Measurements from ENCODE around the gene SRP54. TPM values are rescaled to one million over a fixed set of nuclear protein-coding genes. Genes with fewer than 3 reads are reported as not detected.

Gene SRP54
- total and polyA plus RNA-seq, 2 donors (not counting 3 experiments of a cell fraction or from before 2014, with no cell fraction given), result 32.8 to 63.7 TPM

GRCh38 chr14:35042632-35043031, 59.8 kb downstream of the SRP54 start:
- Histone ChIP-seq H3K4me1 (ENCODE audit: control insufficient read depth, extremely low read depth, insufficient read depth, low read length) (peaks cover 7% of the 10 kb centered on the region), H3K9me3 (replicated peaks; ENCODE audit: control insufficient read depth, insufficient read depth, low read length) (no peaks in the 10 kb centered on the region), H3K4me2 (ENCODE audit: insufficient read depth, low read length) (no peak overlapping the region), H3K4me3 (replicated peaks in 1 of 3; ENCODE audit: insufficient read depth in 1 of 3, low read depth in 1 of 3, low read length in 3 of 3) (no peak overlapping the region), H2AFZ (ENCODE audit: low read depth, low read length) (no peak overlapping the region), H3K27ac (ENCODE audit: insufficient read depth, low read depth, low read length) (no peak overlapping the region), H3K27me3 (ENCODE audit: control insufficient read depth in 2 of 2, insufficient read depth in 2 of 2, low read length in 2 of 2) (no peaks in the 10 kb centered on the region), H3K9ac (replicated peaks; ENCODE audit: extremely low read depth, insufficient read depth, low read length) (no peak overlapping the region), H3K36me3 (ENCODE audit: control insufficient read depth in 2 of 2, extremely low read depth in 1 of 2, insufficient read depth in 2 of 2, low read length in 2 of 2) (no peaks in the 10 kb centered on the region), H4K20me1 (replicated peaks; ENCODE audit: control insufficient read depth, extremely low read depth, insufficient read depth, low read length) (no peaks in the 10 kb centered on the region), H3K9me1 (replicated peaks; ENCODE audit: control insufficient read depth, extremely low read depth, insufficient read depth, low read length) (no peaks in the 10 kb centered on the region), H3K79me2 (ENCODE audit: control insufficient read depth, insufficient read depth, low read length) (peaks cover 3% of the 10 kb centered on the region)
- dilution Hi-C loops (cut with MboI; ENCODE audit: extremely low pct_ligation_motif_present, low sequenced_read_pairs) (no loop called here), intact Hi-C loops (cut with micrococcal nuclease) (no loop called here)
- no peak for TF ChIP-seq GATA2 (IDR thresholded peaks at IDR 0.05; ENCODE audit: insufficient read depth, insufficient read length, low read depth, low read length)
- TF ChIP-seq EZH2 (IDR thresholded peaks at IDR 0.05; ENCODE audit: borderline replicate concordance, low read depth, low read length, severe bottlenecking), result no peak
- TF ChIP-seq, protein P1, sequence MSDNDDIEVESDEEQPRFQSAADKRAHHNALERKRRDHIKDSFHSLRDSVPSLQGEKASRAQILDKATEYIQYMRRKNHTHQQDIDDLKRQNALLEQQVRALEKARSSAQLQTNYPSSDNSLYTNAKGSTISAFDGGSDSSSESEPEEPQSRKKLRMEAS (IDR thresholded peaks at IDR 0.05; ENCODE audit: insufficient read depth, insufficient read length), result no peak
- FAIRE-seq (no peak), DNase-seq (ENCODE audit: low read depth, low spot score) (no peak)
- POLR2A ChIA-PET, result interaction anchor here (0.6 kb wide), 1 partner anchor 13 kb away, joined by 4 read pairs; no protein-coding TSS in a partner anchor
- no TSS peak for BruUV-seq (replicated peaks)
- CTCF ChIA-PET, result interaction anchor here (1.1 kb wide), 1 partner anchor 22 kb away, joined by 4 read pairs; no protein-coding TSS in a partner anchor

DNA sequence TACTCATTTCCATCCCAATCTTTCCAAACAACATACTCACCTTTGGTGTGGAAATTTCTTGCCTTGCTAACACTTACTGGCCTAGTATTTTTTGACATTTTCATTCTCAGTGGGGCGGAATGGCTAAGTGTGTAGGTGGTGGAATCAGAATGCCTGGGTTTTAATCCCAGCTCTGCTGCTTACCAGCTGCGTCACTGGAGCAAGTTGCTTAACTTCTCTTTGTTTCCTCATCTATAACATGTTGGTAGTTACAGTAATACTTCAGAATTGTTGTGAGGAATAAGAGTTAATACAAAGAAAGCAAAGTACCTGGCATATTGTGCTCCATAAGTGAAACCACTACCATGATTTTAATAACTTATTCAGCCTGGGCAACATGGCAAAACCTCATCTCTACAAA, 60.3 kb downstream of the SRP54 start:
- Histone ChIP-seq H3K4me2 (ENCODE audit: insufficient read depth, low read length) (no peak overlapping the region), H2AFZ (ENCODE audit: low read depth, low read length) (no peak overlapping the region), H3K9ac (replicated peaks; ENCODE audit: extremely low read depth, insufficient read depth, low read length) (no peak overlapping the region), H3K36me3 (ENCODE audit: control insufficient read depth in 2 of 2, extremely low read depth in 1 of 2, insufficient read depth in 2 of 2, low read length in 2 of 2) (no peaks in the 10 kb centered on the region), H4K20me1 (replicated peaks; ENCODE audit: control insufficient read depth, extremely low read depth, insufficient read depth, low read length) (no peaks in the 10 kb centered on the region), H3K4me3 (replicated peaks in 1 of 3; ENCODE audit: insufficient read depth in 1 of 3, low read depth in 1 of 3, low read length in 3 of 3) (no peak overlapping the region), H3K27me3 (ENCODE audit: control insufficient read depth in 2 of 2, insufficient read depth in 2 of 2, low read length in 2 of 2) (no peaks in the 10 kb centered on the region), H3K4me1 (ENCODE audit: control insufficient read depth, extremely low read depth, insufficient read depth, low read length) (peaks cover 11% of the 10 kb centered on the region), H3K9me1 (replicated peaks; ENCODE audit: control insufficient read depth, extremely low read depth, insufficient read depth, low read length) (no peaks in the 10 kb centered on the region), H3K27ac (ENCODE audit: insufficient read depth, low read depth, low read length) (no peak overlapping the region), H3K9me3 (replicated peaks; ENCODE audit: control insufficient read depth, insufficient read depth, low read length) (no peaks in the 10 kb centered on the region), H3K79me2 (ENCODE audit: control insufficient read depth, insufficient read depth, low read length) (peaks cover 7% of the 10 kb centered on the region)
- ChIA-PET POLR2A (interaction anchor here (0.6 kb wide), 1 partner anchor 12 kb away, joined by 4 read pairs; no protein-coding TSS in a partner anchor), CTCF (interaction anchor here (1.1 kb wide), 1 partner anchor 22 kb away, joined by 4 read pairs; no protein-coding TSS in a partner anchor)
- DNase-seq (ENCODE audit: low read depth, low spot score) (no peak), FAIRE-seq (no peak)
- dilution Hi-C loops (cut with MboI; ENCODE audit: extremely low pct_ligation_motif_present, low sequenced_read_pairs), result no loop called here
- TF ChIP-seq, protein P1 (IDR thresholded peaks at IDR 0.05; ENCODE audit: insufficient read depth, insufficient read length), result no peak
- TF ChIP-seq JUN (IDR thresholded peaks at IDR 0.05; ENCODE audit: borderline replicate concordance, insufficient read depth, insufficient read length, low read depth) (no peak), MYC (IDR thresholded peaks at IDR 0.05; ENCODE audit: low read depth, low read length) (no peak), POLR2AphosphoS5 (IDR thresholded peaks at IDR 0.05; ENCODE audit: insufficient read depth, low read depth, low read length) (no peak), POLR2A (IDR thresholded peaks at IDR 0.05; ENCODE audit: low read depth, low read length) (no peak), EZH2 (IDR thresholded peaks at IDR 0.05; ENCODE audit: borderline replicate concordance, low read depth, low read length, severe bottlenecking) (no peak), FOS (IDR thresholded peaks at IDR 0.05; ENCODE audit: borderline replicate concordance, insufficient read depth, low read length) (no peak), GATA2 (IDR thresholded peaks at IDR 0.05; ENCODE audit: insufficient read depth, insufficient read length, low read depth, low read length) (no peak)
- TF ChIP-seq, protein P2, sequence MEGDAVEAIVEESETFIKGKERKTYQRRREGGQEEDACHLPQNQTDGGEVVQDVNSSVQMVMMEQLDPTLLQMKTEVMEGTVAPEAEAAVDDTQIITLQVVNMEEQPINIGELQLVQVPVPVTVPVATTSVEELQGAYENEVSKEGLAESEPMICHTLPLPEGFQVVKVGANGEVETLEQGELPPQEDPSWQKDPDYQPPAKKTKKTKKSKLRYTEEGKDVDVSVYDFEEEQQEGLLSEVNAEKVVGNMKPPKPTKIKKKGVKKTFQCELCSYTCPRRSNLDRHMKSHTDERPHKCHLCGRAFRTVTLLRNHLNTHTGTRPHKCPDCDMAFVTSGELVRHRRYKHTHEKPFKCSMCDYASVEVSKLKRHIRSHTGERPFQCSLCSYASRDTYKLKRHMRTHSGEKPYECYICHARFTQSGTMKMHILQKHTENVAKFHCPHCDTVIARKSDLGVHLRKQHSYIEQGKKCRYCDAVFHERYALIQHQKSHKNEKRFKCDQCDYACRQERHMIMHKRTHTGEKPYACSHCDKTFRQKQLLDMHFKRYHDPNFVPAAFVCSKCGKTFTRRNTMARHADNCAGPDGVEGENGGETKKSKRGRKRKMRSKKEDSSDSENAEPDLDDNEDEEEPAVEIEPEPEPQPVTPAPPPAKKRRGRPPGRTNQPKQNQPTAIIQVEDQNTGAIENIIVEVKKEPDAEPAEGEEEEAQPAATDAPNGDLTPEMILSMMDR (IDR thresholded peaks at IDR 0.05; ENCODE audit: extremely low read depth in 1 of 2, insufficient read depth in 1 of 2, low read depth in 1 of 2, low read length in 2 of 2), result no peak
- no TSS peak for BruUV-seq (replicated peaks)
- intact Hi-C loops (cut with micrococcal nuclease), result no loop called here
